Tibial nerve (tissue), 4 donors: ENCODE results near the gene AGPAT3. TPM values are rescaled to one million over a fixed set of nuclear protein-coding genes. Genes with fewer than 3 reads are reported as not detected.

ENCODE experiments used
- DNase-seq, 2 donors: peaks; one replicate each; pipeline ENCODE4 v3.0.0-alpha.2; 2019; ENCODE audit warnings: low spot score in 2 of 2
- H3K27ac ChIP-seq, 4 donors: fragments of 200-600 bp; sonication (generic) in 3 of 4; one replicate each; pipeline ENCODE4 v1.5.1; 2017 to 2019; ENCODE audit warnings: mild to moderate bottlenecking in 1 of 4
- H3K27me3 ChIP-seq, 2 donors: fragments of 200-600 bp; sonication (generic) in 1 of 2; one replicate each; pipeline versions ENCODE4 v1.5.1 to v1.6.0; 2017 to 2019
- H3K36me3 ChIP-seq, 3 donors: fragments of 200-600 bp; sonication (generic); one replicate each; pipeline ENCODE4 v1.5.1; 2018 to 2019
- H3K4me1 ChIP-seq, 4 donors: fragments of 200-600 bp; sonication (generic) in 3 of 4; one replicate each; pipeline ENCODE4 v1.5.1; 2017 to 2019
- H3K4me3 ChIP-seq, 4 donors: fragments of 200-600 bp; sonication (generic) in 3 of 4; one replicate each; pipeline ENCODE4 v1.5.1; 2017 to 2019; ENCODE audit warnings: mild to moderate bottlenecking in 1 of 4, moderate library complexity in 1 of 4
- H3K9me3 ChIP-seq, 4 donors: fragments of 200-600 bp; sonication (generic) in 3 of 4; one replicate each; pipeline ENCODE4 v1.5.1; 2017 to 2019
- EP300 ChIP-seq, 2 donors: sonication (generic); formaldehyde crosslinking; IDR thresholded peaks; one replicate each; pipeline ENCODE4 v1.6.1; 2017; ENCODE audit warnings: antibody characterized with exemption in 2 of 2, mild to moderate bottlenecking in 1 of 2
- POLR2A ChIP-seq, 2 donors: fragments of 450-650 bp; IDR thresholded peaks; one replicate each; pipeline ENCODE4 v1.6.1; 2017; ENCODE audit warnings: antibody characterized with exemption in 2 of 2, mild to moderate bottlenecking in 2 of 2, moderate library complexity in 2 of 2
- WGBS, 2 donors: methylation state at CpG; one replicate each; pipeline ENCODE4 v1.1.5; 2018; 5-methylcytosine and 5-hydroxymethylcytosine counted together
- total RNA-seq, 4 donors: library from RNA; depleted of rRNA; stranded (reverse); fragments of >200 nt; gene quantifications; one replicate each; pipeline ENCODE4 v1.1.0, GENCODE V29; 2016
- TF ChIP-seq, protein P1 (sequence below), 5 experiments: fragments of 200-600 bp in 3 of 5; fragments of 450-650 bp in 2 of 5; sonication (generic) in 3 of 5; IDR thresholded peaks; one replicate each; pipeline ENCODE4 v1.5.1; 2016 to 2019; ENCODE audit warnings: antibody characterized with exemption in 5 of 5, mild to moderate bottlenecking in 3 of 5, moderate library complexity in 2 of 5

The AGPAT3 gene
- total RNA-seq, 4 donors from 2014 or later, result 29.9 to 45.6 (median 36.4) TPM

DNA sequence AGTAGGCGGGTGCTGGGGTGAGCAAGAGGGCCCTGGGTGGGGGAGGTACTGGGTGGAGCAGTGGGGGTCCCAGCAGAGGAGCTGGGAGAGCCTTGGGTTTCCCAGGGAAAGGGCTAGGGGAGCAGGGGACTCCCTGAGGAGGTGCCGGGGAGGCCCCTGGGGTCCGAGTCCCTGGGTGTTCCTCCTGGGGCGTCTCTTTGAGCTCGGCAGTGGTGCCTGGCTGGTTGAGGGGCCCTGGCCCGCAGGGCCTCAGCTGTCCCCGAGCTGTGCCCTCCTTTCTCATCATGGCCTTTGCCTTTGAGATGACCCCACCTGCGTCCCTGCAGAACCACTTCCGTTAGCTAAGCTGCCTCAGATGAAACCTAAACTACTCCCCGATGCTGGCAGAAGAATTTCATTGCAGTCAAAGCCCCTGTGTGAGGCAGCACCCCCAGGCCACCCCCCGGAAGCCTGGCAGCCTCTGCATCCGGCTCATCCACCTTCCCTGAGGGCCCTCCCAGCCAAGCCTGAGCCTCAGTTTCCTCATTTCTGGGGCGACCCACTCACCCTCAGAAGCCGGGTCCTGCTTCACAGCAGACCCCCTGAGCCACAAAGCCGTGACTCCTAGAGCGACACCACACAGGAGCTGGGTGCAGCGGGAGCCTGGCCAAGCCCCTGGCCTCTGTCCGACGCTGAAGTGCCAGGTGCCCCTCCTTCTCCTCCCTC, 103.5 kb downstream of the AGPAT3 start:
- no peaks in the 10 kb centered on the region for H3K9me3 ChIP-seq
- no peak for DNase-seq
- H3K4me3 ChIP-seq, result no peak overlapping the region
- peaks cover 0 to 8% (median 0%) of the 10 kb centered on the region in 4 donors for H3K4me1 ChIP-seq
- no peak overlapping the region for H3K27ac ChIP-seq
- H3K27me3 ChIP-seq, result no peaks in the 10 kb centered on the region
- WGBS, 2 donors, result 88 to 91% methylated on average over 19 of the region's 19 CpGs
- TF ChIP-seq POLR2A (IDR thresholded peaks at IDR 0.05), result no peak
- no peak for TF ChIP-seq EP300 (IDR thresholded peaks at IDR 0.05)
- H3K36me3 ChIP-seq, result peaks cover 2 to 74% (median 19%) of the 10 kb centered on the region in 3 donors

DNA sequence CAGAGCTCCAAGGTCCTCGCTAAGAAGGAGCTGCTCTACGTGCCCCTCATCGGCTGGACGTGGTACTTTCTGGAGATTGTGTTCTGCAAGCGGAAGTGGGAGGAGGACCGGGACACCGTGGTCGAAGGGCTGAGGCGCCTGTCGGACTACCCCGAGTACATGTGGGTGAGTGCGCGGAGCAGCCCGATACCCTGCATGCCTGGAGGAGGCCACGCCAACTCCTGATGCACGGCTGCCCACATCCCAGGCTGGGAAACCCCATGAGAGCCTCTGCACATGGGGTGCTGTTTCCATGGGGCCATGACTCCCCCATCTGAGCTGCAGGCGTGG, 104.1 kb downstream of the AGPAT3 start:
- no peaks in the 10 kb centered on the region for H3K27me3 ChIP-seq
- H3K4me3 ChIP-seq, result no peak overlapping the region
- peaks cover 0 to 8% (median 0%) of the 10 kb centered on the region in 4 donors for H3K4me1 ChIP-seq
- WGBS, 2 donors, result 85 to 90% methylated on average over 17 of the region's 17 CpGs
- H3K27ac ChIP-seq, result no peak overlapping the region
- peaks cover 2 to 75% (median 19%) of the 10 kb centered on the region in 3 donors for H3K36me3 ChIP-seq
- no peaks in the 10 kb centered on the region for H3K9me3 ChIP-seq
- no peak for TF ChIP-seq POLR2A (IDR thresholded peaks at IDR 0.05)
- TF ChIP-seq, protein P1, sequence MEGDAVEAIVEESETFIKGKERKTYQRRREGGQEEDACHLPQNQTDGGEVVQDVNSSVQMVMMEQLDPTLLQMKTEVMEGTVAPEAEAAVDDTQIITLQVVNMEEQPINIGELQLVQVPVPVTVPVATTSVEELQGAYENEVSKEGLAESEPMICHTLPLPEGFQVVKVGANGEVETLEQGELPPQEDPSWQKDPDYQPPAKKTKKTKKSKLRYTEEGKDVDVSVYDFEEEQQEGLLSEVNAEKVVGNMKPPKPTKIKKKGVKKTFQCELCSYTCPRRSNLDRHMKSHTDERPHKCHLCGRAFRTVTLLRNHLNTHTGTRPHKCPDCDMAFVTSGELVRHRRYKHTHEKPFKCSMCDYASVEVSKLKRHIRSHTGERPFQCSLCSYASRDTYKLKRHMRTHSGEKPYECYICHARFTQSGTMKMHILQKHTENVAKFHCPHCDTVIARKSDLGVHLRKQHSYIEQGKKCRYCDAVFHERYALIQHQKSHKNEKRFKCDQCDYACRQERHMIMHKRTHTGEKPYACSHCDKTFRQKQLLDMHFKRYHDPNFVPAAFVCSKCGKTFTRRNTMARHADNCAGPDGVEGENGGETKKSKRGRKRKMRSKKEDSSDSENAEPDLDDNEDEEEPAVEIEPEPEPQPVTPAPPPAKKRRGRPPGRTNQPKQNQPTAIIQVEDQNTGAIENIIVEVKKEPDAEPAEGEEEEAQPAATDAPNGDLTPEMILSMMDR (IDR thresholded peaks at IDR 0.05), result no peak
- DNase-seq, result no peak

- Histone ChIP-seq H3K27me3 (no peaks in the 10 kb centered on the region), H3K36me3 (peaks cover 2 to 75% (median 19%) of the 10 kb centered on the region in 3 donors), H3K9me3 (no peaks in the 10 kb centered on the region), H3K4me3 (no peak overlapping the region), H3K4me1 (peaks cover 0 to 17% (median 0%) of the 10 kb centered on the region in 4 donors), H3K27ac (no peak overlapping the region)
- TF ChIP-seq EP300 (IDR thresholded peaks at IDR 0.05), result no peak
- no peak for TF ChIP-seq POLR2A (IDR thresholded peaks at IDR 0.05)
- TF ChIP-seq, protein P1 (IDR thresholded peaks at IDR 0.05), result no peak
- 89 to 94% methylated on average over 18 of the region's 18 CpGs for WGBS, 2 donors
- no peak for DNase-seq
These were observed 105.5 kb downstream of the AGPAT3 start for GRCh38 chr21:43970551-43970950.

GRCh38 chr21:43971201-43971991, 106.4 kb downstream of the AGPAT3 start:
- H3K9me3 ChIP-seq, result no peaks in the 10 kb centered on the region
- peaks cover 0 to 19% (median 0%) of the 10 kb centered on the region in 4 donors for H3K4me1 ChIP-seq
- peak in 1 of 2 donors; percentile 22 for DNase-seq
- TF ChIP-seq POLR2A (IDR thresholded peaks at IDR 0.05), result no peak
- TF ChIP-seq, protein P1 (IDR thresholded peaks at IDR 0.05), result no peak
- no peak for TF ChIP-seq EP300 (IDR thresholded peaks at IDR 0.05)
- H3K27ac ChIP-seq, result no peak overlapping the region
- H3K27me3 ChIP-seq, result no peaks in the 10 kb centered on the region
- H3K36me3 ChIP-seq, result peaks cover 2 to 71% (median 19%) of the 10 kb centered on the region in 3 donors
- WGBS, 2 donors, result 78 to 80% methylated on average over 29 of the region's 29 CpGs
- no peak overlapping the region for H3K4me3 ChIP-seq

DNA sequence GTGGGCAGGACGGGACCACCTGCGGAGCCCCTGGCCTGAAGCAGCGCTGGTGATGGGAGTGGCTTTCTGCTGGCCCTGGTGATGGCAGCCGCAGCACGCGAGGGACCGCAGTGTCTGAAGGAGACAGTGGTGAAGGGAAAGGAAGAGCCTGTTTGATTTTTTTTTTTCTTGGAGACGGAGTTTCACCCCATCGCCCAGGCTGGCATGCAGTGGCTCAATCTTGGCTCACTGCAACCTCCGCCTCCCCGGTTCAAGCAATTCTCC, 106.9 kb downstream of the AGPAT3 start:
- TF ChIP-seq EP300 (IDR thresholded peaks at IDR 0.05) (no peak), POLR2A (IDR thresholded peaks at IDR 0.05) (no peak)
- TF ChIP-seq, protein P1 (IDR thresholded peaks at IDR 0.05), result no peak
- Histone ChIP-seq H3K9me3 (no peaks in the 10 kb centered on the region), H3K4me3 (no peak overlapping the region), H3K27me3 (no peaks in the 10 kb centered on the region), H3K4me1 (peaks cover 0 to 19% (median 0%) of the 10 kb centered on the region in 4 donors), H3K36me3 (peaks cover 2 to 65% (median 19%) of the 10 kb centered on the region in 3 donors), H3K27ac (no peak overlapping the region)
- no peak for DNase-seq
- WGBS, 2 donors, result 96 to 97% methylated on average over 11 of the region's 11 CpGs
